Body of pancreas (tissue), 4 donors: ENCODE results near the gene BAAT.

Source experiments
- POLR2A ChIP-seq, 3 donors: fragments of 450-650 bp; IDR thresholded peaks; one replicate each; pipeline ENCODE4 v1.6.1; 2016; ENCODE audit warnings: antibody characterized with exemption in 3 of 3, mild to moderate bottlenecking in 2 of 3
- TF ChIP-seq, protein P1 (sequence below), 7 experiments: fragments of 450-650 bp in 4 of 7; fragments of 200-600 bp in 3 of 7; sonication (generic) in 3 of 7; IDR thresholded peaks; one replicate each; pipeline ENCODE4 v1.5.1; 2016 to 2019; ENCODE audit warnings: antibody characterized with exemption in 7 of 7

DNA sequence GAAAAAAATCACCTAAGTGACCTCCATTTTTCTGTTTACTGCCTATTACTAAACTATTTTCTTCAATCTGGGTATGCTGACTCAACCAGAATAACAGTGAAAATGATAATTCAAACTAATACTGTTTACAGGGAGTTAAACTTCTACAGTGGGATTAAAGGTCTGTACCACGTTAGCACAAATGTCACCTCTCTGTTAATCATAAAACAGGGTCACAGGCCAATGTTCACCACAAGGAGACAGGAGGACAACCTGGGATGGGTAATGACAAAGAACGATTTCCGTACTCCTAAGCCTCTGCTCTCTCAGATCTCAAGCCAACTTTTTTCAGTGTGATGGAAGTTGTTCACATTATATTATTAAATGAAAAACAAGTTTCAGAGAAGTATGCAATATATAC is 48.4 kb upstream of the BAAT start:
- TF ChIP-seq, protein P1, sequence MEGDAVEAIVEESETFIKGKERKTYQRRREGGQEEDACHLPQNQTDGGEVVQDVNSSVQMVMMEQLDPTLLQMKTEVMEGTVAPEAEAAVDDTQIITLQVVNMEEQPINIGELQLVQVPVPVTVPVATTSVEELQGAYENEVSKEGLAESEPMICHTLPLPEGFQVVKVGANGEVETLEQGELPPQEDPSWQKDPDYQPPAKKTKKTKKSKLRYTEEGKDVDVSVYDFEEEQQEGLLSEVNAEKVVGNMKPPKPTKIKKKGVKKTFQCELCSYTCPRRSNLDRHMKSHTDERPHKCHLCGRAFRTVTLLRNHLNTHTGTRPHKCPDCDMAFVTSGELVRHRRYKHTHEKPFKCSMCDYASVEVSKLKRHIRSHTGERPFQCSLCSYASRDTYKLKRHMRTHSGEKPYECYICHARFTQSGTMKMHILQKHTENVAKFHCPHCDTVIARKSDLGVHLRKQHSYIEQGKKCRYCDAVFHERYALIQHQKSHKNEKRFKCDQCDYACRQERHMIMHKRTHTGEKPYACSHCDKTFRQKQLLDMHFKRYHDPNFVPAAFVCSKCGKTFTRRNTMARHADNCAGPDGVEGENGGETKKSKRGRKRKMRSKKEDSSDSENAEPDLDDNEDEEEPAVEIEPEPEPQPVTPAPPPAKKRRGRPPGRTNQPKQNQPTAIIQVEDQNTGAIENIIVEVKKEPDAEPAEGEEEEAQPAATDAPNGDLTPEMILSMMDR (IDR thresholded peaks at IDR 0.05): no peak
- no peak for TF ChIP-seq POLR2A (IDR thresholded peaks at IDR 0.05)
